ENCODE results near the gene IGLON5.

GRCh38 chr19:51357952-51358351 is 46.5 kb downstream of the IGLON5 start:
- no peak for TF ChIP-seq POLR2AphosphoS5 (IDR thresholded peaks at IDR 0.05)
- TF ChIP-seq, protein P1, sequence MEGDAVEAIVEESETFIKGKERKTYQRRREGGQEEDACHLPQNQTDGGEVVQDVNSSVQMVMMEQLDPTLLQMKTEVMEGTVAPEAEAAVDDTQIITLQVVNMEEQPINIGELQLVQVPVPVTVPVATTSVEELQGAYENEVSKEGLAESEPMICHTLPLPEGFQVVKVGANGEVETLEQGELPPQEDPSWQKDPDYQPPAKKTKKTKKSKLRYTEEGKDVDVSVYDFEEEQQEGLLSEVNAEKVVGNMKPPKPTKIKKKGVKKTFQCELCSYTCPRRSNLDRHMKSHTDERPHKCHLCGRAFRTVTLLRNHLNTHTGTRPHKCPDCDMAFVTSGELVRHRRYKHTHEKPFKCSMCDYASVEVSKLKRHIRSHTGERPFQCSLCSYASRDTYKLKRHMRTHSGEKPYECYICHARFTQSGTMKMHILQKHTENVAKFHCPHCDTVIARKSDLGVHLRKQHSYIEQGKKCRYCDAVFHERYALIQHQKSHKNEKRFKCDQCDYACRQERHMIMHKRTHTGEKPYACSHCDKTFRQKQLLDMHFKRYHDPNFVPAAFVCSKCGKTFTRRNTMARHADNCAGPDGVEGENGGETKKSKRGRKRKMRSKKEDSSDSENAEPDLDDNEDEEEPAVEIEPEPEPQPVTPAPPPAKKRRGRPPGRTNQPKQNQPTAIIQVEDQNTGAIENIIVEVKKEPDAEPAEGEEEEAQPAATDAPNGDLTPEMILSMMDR (IDR thresholded peaks at IDR 0.05): no peak
- no peak for TF ChIP-seq POLR2A (IDR thresholded peaks at IDR 0.05)

Data from prostate gland (tissue), 2 donors.